Dendritic cell treated with granulocyte-macrophage colony-stimulating factor and Interleukin-4, amounts not matched to agents 40 ng/mL and 50 ng/mL, for 4 days (primary cell): ENCODE results near the gene NID2.

Experiments used
- H3K27ac Mint-ChIP-seq: one replicate; pipeline ENCODE4 v1.8.0; 2022; ENCODE audit warnings: mild to moderate bottlenecking, mixed read lengths
- H3K27me3 Mint-ChIP-seq: one replicate; pipeline ENCODE4 v1.8.0; 2022; ENCODE audit warnings: mild to moderate bottlenecking, mixed read lengths
- H3K36me3 Mint-ChIP-seq: one replicate; pipeline ENCODE4 v1.8.0; 2022; ENCODE audit warnings: low read depth, mixed read lengths
- H3K4me1 Mint-ChIP-seq: one replicate; pipeline ENCODE4 v1.8.0; 2022; ENCODE audit warnings: low read depth, mixed read lengths
- H3K4me3 Mint-ChIP-seq: one replicate; pipeline ENCODE4 v1.8.0; 2022; ENCODE audit warnings: mild to moderate bottlenecking, moderate library complexity, mixed read lengths
- H3K9me3 Mint-ChIP-seq: one replicate; pipeline ENCODE4 v1.8.0; 2022; ENCODE audit warnings: mixed read lengths
- intact Hi-C: fragments of 100-400 bp; cut with micrococcal nuclease; formaldehyde crosslinking; loops from one replicate; pipeline ENCODE4 v1.15.0; 2022

The NID2 gene

DNA sequence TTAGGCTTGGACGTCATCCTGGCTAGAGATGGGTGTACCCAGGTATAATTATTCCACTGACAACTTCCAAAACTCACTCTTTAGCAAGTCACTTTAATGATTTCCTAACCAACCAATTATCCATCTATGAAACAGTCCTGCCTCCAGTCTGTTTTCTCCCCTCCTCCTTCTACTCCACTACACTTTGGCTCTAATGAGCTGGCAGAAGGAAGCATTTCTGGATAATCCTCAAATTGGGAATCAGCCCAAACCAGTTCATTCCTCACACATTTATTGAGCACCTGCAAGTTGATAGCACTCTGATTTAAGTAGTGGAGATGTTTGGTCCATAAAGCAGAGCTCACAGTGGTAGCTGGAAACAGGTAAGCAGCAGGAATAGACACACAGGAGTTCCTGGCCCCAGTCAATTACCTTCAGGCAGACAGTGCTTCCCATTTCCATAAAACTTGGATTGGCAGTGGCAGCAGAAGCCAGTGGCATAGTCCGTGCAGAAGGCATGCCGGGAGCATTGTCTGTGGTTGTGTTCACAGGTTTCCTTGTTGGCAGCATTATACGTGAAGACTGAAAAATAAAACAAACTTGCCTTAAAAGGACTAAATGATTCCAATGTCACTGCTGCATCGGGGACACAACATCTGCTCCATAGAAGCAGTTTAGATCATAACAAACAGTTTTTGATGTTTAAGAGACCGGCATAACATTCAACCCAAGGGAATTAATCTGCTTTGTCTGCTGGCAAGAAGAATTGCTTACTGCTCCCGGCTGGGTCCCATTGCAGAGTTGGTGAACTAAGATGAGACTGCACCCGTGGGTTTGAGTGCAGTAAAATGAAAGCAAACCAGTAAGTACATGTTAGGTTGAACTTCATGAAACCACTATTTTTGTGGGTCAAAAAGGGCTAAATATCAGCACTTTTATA lies 26.2 kb downstream of the NID2 start:
- Mint-ChIP-seq H3K36me3 (no peaks in the 10 kb centered on the region), H3K4me3 (no peak overlapping the region), H3K4me1 (no peaks in the 10 kb centered on the region), H3K27ac (no peak overlapping the region), H3K27me3 (peaks cover 5% of the 10 kb centered on the region), H3K9me3 (no peaks in the 10 kb centered on the region)
- intact Hi-C loops: no loop called here

DNA sequence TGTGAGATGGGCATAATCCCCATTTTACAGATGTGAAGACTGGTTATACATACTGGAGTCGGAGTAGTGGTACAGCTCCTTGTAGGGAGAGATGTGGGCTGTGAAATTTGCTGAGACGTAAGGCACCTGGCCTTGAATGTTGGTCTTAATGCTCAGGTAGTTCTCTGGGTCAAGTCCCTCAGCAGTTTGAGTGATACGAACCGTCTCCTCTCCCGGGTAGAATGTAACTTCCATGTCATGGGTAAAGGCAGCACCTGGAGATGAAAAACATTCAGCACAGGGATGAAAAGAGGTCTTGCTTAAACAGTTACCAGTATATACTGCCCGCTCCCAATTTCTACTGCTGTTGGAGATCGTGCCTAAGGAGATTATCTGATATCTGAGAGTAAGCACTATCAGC lies 28.3 kb downstream of the NID2 start:
- no peak overlapping the region for H3K27ac Mint-ChIP-seq
- intact Hi-C loops: no loop called here
- peaks cover 8% of the 10 kb centered on the region for H3K9me3 Mint-ChIP-seq
- no peak overlapping the region for H3K4me3 Mint-ChIP-seq
- peaks cover 5% of the 10 kb centered on the region for H3K27me3 Mint-ChIP-seq
- no peaks in the 10 kb centered on the region for H3K4me1 Mint-ChIP-seq
- no peaks in the 10 kb centered on the region for H3K36me3 Mint-ChIP-seq

DNA sequence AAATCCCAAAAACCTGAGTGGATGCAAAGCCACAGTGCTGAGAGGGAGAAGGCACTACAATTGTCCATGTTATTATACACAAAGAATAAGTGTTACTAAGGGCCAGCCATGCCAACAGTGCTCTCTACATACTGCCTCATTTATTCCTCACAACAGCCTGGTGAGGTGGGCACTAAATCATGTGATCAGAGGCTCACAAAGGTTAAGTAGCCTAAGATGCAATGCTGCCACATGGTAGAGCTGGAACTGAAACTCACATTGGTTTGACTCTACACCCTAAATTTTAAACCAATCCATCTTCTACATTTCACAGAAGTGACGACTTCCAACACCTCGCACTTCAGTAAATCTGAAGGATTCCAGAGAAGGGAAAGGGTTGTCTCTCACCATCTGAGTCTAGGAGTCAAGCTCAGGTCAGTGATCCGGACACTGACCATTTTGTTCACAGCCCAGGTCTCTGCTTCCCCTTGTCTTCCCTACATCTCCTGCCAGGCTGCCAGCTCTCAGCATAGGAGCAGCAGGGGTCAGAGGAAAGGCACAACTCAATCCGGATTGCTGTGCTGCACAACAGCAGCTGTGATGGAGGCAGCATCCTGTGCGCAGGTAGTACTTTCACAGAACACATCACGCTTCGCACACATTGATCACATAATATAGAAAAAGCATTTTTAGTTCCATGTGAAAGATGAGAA lies 29.6 kb downstream of the NID2 start:
- no peak overlapping the region for H3K27ac Mint-ChIP-seq
- H3K27me3 Mint-ChIP-seq: peaks cover 5% of the 10 kb centered on the region
- intact Hi-C loops: no loop called here
- H3K9me3 Mint-ChIP-seq: peaks cover 8% of the 10 kb centered on the region
- no peaks in the 10 kb centered on the region for H3K4me1 Mint-ChIP-seq
- no peak overlapping the region for H3K4me3 Mint-ChIP-seq
- no peaks in the 10 kb centered on the region for H3K36me3 Mint-ChIP-seq

DNA sequence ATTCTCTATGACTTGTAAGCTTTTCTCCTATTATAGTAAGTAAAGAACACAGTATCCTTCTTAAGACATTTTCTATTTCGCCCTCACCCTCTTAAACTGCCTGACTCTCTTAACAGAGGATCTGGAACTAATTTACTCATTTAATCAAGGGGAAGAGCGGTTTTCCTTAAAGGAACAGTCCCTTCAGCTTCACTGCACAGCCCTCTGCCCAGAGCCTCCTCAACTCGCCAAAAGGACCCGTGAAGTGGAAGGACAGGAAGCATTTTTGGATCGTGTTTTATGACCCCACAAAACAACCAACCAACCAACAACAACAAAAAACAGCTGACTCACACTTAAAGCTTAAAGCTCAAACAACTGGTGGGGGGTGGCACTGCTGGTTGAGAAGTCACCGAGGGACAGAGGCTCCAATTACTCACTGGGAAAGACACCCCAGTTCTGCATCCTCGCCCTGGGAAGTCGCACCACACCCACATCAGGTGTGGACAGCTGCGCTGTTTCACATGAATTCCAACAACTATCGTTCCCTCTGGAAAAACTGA lies 35.7 kb downstream of the NID2 start:
- no peak overlapping the region for H3K27ac Mint-ChIP-seq
- intact Hi-C loops: no loop called here
- H3K27me3 Mint-ChIP-seq: no peaks in the 10 kb centered on the region
- no peaks in the 10 kb centered on the region for H3K4me1 Mint-ChIP-seq
- H3K36me3 Mint-ChIP-seq: no peaks in the 10 kb centered on the region
- H3K9me3 Mint-ChIP-seq: peaks cover 8% of the 10 kb centered on the region
- no peak overlapping the region for H3K4me3 Mint-ChIP-seq

DNA sequence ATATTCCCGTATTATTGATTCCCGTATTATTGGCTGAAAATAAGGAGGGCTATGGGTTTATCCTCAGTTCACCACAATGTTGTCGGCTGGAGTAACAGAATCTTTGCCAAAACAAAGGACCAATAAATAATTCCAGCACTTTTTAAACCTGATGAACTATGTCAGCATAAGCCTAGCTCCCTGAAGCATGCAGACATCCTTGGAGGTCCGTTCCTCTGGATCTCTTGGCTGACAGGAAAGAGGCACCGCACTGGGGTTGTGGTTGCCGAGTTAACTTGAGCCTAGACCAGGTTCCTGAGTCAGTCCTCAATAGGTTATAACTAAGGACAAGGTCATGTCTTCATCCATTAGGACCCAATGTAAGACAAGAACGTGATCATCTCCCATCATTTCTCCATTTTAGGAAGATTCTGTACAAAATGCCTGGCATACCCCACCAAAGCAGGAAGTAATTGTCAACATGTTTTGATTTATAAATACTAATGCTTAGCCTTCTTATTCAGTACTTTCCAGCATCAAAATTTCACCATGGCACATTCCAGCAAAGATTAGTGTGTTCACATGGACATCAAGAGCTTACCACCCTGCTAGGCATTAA lies 36.6 kb downstream of the NID2 start:
- intact Hi-C loops: no loop called here
- no peaks in the 10 kb centered on the region for H3K4me1 Mint-ChIP-seq

DNA sequence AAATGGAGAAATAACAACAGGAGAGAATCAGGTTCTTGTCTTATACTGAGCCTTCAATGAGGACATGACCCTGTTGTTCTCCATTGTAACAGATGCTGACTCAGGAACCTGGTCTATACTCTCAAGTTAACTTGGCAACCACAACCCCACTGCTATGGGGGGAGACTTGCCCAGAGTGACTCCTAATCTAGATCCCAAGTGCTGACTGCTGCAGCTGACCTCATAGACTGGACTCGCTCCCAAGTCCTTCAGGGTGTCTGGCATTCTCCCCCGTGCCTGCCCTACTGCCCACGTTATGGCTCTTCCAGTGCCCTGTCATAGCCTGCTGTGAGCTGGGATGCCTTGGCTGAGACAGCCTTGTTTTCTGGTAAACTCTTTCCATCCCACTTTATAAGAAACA lies 37.1 kb downstream of the NID2 start:
- H3K27ac Mint-ChIP-seq: no peak overlapping the region
- intact Hi-C loops: no loop called here
- no peaks in the 10 kb centered on the region for H3K36me3 Mint-ChIP-seq

More for the DNA sequence above, 36.6 kb downstream of the NID2 start:
- H3K36me3 Mint-ChIP-seq: no peaks in the 10 kb centered on the region
- no peak overlapping the region for H3K4me3 Mint-ChIP-seq
- H3K9me3 Mint-ChIP-seq: peaks cover 8% of the 10 kb centered on the region
- H3K27me3 Mint-ChIP-seq: no peaks in the 10 kb centered on the region
- H3K27ac Mint-ChIP-seq: no peak overlapping the region

DNA sequence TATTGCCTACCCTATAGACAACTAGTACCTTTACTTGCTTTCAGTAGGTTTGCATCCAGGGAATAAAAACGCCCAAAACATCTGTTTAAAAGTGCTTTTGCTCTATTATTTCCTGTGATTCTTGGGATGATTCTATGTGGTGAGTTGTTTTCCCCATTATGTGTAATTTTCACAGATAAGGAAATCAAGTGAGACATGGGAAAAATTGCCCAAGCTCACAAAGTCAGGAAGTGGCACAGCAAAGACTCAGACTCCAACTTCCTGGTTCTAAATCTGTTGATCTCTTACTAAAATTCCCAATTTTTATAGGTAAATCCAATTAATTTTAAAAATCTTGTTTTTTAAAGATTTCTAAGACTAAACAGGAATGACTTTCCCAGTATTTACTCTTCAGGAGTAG lies 39.0 kb downstream of the NID2 start:
- H3K9me3 Mint-ChIP-seq: no peaks in the 10 kb centered on the region
- intact Hi-C loops: no loop called here
- no peaks in the 10 kb centered on the region for H3K36me3 Mint-ChIP-seq

More for the DNA sequence above, 37.1 kb downstream of the NID2 start:
- Mint-ChIP-seq H3K4me3 (no peak overlapping the region), H3K27me3 (no peaks in the 10 kb centered on the region), H3K9me3 (peaks cover 8% of the 10 kb centered on the region), H3K4me1 (no peaks in the 10 kb centered on the region)

DNA sequence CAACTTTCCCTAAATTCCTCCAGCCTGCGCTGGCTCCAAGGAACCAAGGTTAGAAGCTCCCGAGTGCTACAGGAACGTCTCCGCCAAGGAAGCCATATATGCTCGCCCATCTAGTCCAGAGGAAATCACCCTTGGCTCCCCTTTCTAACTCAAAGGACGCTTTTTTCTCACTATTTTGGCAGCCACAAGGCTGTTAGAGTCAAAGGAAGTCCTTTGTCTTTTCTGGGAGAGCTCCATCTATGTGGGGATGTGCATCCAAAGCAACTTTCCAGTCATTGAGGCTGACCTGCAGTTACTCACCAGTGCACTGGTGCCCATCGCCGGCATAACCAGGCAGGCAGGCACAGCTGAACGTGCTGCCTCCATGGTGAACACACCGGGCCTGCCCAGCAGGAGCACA lies 42.0 kb downstream of the NID2 start:
- Mint-ChIP-seq H3K27ac (no peak overlapping the region), H3K27me3 (no peaks in the 10 kb centered on the region), H3K4me1 (no peaks in the 10 kb centered on the region), H3K9me3 (no peaks in the 10 kb centered on the region), H3K4me3 (no peak overlapping the region), H3K36me3 (no peaks in the 10 kb centered on the region)
- intact Hi-C loops: no loop called here

More for the DNA sequence above, 39.0 kb downstream of the NID2 start:
- no peaks in the 10 kb centered on the region for H3K4me1 Mint-ChIP-seq
- no peak overlapping the region for H3K27ac Mint-ChIP-seq
- no peaks in the 10 kb centered on the region for H3K27me3 Mint-ChIP-seq
- H3K4me3 Mint-ChIP-seq: no peak overlapping the region

DNA sequence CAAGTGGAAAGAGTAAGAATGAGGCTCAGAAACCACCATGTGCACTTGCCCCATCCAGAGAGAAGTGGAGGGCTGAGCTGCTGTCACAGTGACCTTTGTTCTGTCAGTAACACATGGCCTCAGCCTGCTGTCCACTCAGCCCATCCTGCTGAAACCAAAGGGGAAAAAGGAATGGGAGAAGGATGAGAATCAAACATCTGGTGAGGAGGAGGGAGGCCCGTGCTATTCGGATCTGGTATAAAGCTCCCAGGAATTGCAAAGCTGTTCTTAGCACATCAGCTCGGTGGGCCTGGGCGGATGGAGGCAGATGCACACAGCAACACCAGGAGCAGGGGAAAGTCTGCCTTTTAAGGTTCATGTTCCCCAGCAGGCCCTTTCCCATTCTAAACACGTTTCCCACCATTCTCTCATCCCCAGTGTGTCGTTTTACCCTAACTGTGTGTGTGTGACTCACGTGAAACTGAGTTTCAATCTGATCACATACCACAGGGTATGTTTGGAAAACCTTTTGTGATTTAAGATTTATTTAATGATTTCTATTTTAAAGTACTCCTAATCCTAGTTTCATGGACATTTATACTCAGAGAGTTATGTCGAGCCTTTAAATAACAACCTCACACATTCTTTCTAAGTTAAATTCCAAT lies 42.7 kb downstream of the NID2 start:
- H3K9me3 Mint-ChIP-seq: no peaks in the 10 kb centered on the region
- no peaks in the 10 kb centered on the region for H3K4me1 Mint-ChIP-seq
- no peaks in the 10 kb centered on the region for H3K27me3 Mint-ChIP-seq
- no peaks in the 10 kb centered on the region for H3K36me3 Mint-ChIP-seq
- H3K4me3 Mint-ChIP-seq: no peak overlapping the region
- intact Hi-C loops: no loop called here
- H3K27ac Mint-ChIP-seq: no peak overlapping the region

DNA sequence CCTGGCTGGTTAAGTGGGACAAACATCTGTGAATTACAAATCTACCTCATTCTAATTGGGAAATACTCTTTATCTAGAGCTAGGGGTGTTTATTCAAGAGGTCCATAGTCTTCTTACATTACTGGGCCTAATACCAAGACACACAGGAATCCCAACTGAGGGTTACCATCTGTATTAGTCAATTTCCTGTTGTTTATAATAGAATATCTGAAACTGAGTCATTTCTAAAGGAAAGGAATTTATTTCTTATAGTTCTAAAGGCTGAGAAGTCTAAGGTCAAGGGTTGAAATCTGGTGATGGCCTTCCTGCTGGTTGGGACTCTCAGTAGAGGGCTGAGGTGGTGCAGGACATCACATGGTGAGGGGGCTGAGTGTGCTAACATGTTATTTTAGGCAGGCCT lies 43.5 kb downstream of the NID2 start:
- Mint-ChIP-seq H3K4me1 (no peaks in the 10 kb centered on the region), H3K27me3 (peaks cover 2% of the 10 kb centered on the region), H3K36me3 (no peaks in the 10 kb centered on the region), H3K27ac (no peak overlapping the region), H3K9me3 (no peaks in the 10 kb centered on the region), H3K4me3 (no peak overlapping the region)
- intact Hi-C loops: no loop called here

DNA sequence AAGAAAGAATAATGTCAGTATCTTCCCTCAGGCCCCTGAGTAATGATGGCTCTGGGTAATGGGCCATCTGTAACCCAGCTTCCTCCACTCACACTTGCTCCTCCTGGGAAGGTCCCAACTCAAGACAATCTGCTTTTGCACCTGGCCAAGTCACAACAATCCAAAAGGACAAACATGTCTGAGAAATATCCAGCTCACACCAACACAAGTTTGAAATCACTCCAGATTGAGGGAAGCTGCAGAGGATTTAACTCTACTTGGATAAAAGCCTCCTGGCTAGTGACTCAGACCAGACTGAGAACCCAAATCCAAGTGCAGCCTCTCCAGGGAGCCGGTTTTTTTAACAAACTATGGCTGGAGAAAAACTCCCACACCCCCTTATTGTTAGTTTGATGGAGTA lies 45.3 kb downstream of the NID2 start:
- intact Hi-C loops: no loop called here
- no peak overlapping the region for H3K27ac Mint-ChIP-seq
- H3K9me3 Mint-ChIP-seq: no peaks in the 10 kb centered on the region

DNA sequence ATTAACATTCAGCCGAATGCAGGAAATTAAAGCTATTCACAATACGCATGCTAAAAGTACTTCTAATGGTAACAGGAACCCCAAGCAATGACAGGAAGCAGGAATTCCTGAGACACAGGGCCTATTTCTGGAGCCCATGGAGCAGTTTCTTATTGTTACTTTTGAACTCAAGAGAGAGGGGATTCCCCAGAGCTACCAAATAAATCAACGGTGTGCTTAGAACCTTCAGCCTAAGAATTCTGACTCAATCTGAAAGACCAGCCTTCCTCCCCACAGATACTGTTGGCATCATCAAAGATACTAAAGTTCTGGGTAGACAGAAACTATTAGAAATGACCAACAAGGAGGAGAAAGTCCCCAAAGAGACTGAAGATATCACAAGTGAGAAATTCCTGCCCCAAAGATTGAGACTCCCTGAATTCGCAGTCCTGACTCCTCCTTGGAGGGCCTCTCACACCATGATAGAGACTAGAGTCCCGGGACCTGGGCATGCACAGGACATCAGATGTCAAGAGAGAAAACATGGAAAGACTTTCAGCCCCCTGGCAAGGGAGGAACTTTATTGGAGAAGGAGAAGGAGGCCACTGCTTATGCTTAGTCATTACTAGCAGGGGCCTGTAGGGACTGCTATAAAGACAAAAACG lies 46.8 kb downstream of the NID2 start:
- Mint-ChIP-seq H3K4me1 (peaks cover under 1% of the 10 kb centered on the region), H3K27me3 (peaks cover 5% of the 10 kb centered on the region), H3K27ac (no peak overlapping the region), H3K4me3 (no peak overlapping the region), H3K9me3 (no peaks in the 10 kb centered on the region), H3K36me3 (no peaks in the 10 kb centered on the region)
- intact Hi-C loops: no loop called here

More for the DNA sequence above, 45.3 kb downstream of the NID2 start:
- Mint-ChIP-seq H3K27me3 (peaks cover 4% of the 10 kb centered on the region), H3K4me1 (no peaks in the 10 kb centered on the region), H3K4me3 (no peak overlapping the region), H3K36me3 (no peaks in the 10 kb centered on the region)
